ENCODE data around the gene HIGD1C.
"Not testable (repeated sequence)": the region's sequence is repeated elsewhere in the genome, so short reads cannot be mapped to it uniquely, and the experiment has no call there.

HIGD1C gene

GRCh38 chr12:50986966-50987737 lies 34.8 kb downstream of the HIGD1C start:
- DNase-seq, result no peak

GRCh38 chr12:50988051-50988450 lies 35.7 kb downstream of the HIGD1C start:
- no peak for DNase-seq

GRCh38 chr12:50988871-50989270 lies 36.5 kb downstream of the HIGD1C start:
- DNase-seq, result no peak

GRCh38 chr12:50990147-50990727 lies 37.9 kb downstream of the HIGD1C start:
- DNase-seq, result no peak

GRCh38 chr12:50990791-50991190 lies 38.4 kb downstream of the HIGD1C start:
- no peak for DNase-seq

- no peak for DNase-seq
Observed at GRCh38 chr12:50991291-50991690, 38.9 kb downstream of the HIGD1C start.

GRCh38 chr12:50992819-50993218 lies 40.5 kb downstream of the HIGD1C start:
- no peak for DNase-seq

- DNase-seq, result no peak
Observed at GRCh38 chr12:50999093-50999492, 46.7 kb downstream of the HIGD1C start.

GRCh38 chr12:51000245-51000644 lies 47.9 kb downstream of the HIGD1C start:
- no peak for DNase-seq

- DNase-seq, result no peak
Observed at GRCh38 chr12:51001799-51002198, 49.5 kb downstream of the HIGD1C start.

- no peak for DNase-seq
Observed at GRCh38 chr12:51004504-51004903, 52.2 kb downstream of the HIGD1C start.

- DNase-seq, result no peak
Observed at GRCh38 chr12:51005030-51005429, 52.7 kb downstream of the HIGD1C start.

- DNase-seq, result peak; percentile 44
Observed at GRCh38 chr12:51005671-51006070, 53.3 kb downstream of the HIGD1C start.

GRCh38 chr12:51008329-51009055 lies 56.1 kb downstream of the HIGD1C start:
- DNase-seq, result no peak

- DNase-seq, result no peak
Observed at GRCh38 chr12:51009056-51009440, 56.7 kb downstream of the HIGD1C start.

- DNase-seq, result no peak
Observed at GRCh38 chr12:51011955-51012354, 59.6 kb downstream of the HIGD1C start.

GRCh38 chr12:51012570-51013236 lies 60.4 kb downstream of the HIGD1C start:
- DNase-seq, result no peak

- no peak for DNase-seq
Observed at GRCh38 chr12:51013441-51013840, 61.1 kb downstream of the HIGD1C start.

- DNase-seq, result not testable (repeated sequence)
Observed at GRCh38 chr12:51014467-51014866, 62.1 kb downstream of the HIGD1C start.

- DNase-seq, result no peak
Observed at GRCh38 chr12:51017452-51017851, 65.1 kb downstream of the HIGD1C start.

- DNase-seq, result no peak
Observed at GRCh38 chr12:51018956-51019355, 66.6 kb downstream of the HIGD1C start.

- no peak for DNase-seq
Observed at GRCh38 chr12:51019927-51020326, 67.6 kb downstream of the HIGD1C start.
